Measurements from ENCODE around the gene PSRC1. TPM values are rescaled to one million over a fixed set of nuclear protein-coding genes. Genes with fewer than 3 reads are reported as not detected.

PSRC1 gene
- polyA plus RNA-seq, 1 of the 3 experiments (the other 2 are of a cell fraction) = 19.4 TPM

- TF ChIP-seq EP300 (IDR thresholded peaks at IDR 0.05; ENCODE audit: borderline replicate concordance in 1 of 2, low read depth in 1 of 2, low read length in 1 of 2) (no peak; a peak in 1 of 4 replicates), NFIC (IDR thresholded peaks at IDR 0.05; ENCODE audit: borderline replicate concordance) (no peak), CTCF (IDR thresholded peaks at IDR 0.05) (peak; percentile 46), TCF12 (IDR thresholded peaks at IDR 0.05) (no peak; the same call in 1 of the 2 replicates), TAF1 (IDR thresholded peaks at IDR 0.05; ENCODE audit: borderline replicate concordance, low read depth, low read length) (peak; percentile 80; the same call in 1 of the 2 replicates)
- TF ChIP-seq, protein P1, sequence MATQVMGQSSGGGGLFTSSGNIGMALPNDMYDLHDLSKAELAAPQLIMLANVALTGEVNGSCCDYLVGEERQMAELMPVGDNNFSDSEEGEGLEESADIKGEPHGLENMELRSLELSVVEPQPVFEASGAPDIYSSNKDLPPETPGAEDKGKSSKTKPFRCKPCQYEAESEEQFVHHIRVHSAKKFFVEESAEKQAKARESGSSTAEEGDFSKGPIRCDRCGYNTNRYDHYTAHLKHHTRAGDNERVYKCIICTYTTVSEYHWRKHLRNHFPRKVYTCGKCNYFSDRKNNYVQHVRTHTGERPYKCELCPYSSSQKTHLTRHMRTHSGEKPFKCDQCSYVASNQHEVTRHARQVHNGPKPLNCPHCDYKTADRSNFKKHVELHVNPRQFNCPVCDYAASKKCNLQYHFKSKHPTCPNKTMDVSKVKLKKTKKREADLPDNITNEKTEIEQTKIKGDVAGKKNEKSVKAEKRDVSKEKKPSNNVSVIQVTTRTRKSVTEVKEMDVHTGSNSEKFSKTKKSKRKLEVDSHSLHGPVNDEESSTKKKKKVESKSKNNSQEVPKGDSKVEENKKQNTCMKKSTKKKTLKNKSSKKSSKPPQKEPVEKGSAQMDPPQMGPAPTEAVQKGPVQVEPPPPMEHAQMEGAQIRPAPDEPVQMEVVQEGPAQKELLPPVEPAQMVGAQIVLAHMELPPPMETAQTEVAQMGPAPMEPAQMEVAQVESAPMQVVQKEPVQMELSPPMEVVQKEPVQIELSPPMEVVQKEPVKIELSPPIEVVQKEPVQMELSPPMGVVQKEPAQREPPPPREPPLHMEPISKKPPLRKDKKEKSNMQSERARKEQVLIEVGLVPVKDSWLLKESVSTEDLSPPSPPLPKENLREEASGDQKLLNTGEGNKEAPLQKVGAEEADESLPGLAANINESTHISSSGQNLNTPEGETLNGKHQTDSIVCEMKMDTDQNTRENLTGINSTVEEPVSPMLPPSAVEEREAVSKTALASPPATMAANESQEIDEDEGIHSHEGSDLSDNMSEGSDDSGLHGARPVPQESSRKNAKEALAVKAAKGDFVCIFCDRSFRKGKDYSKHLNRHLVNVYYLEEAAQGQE (IDR thresholded peaks at IDR 0.05; ENCODE audit: low read depth, low read length) = 0 out of 2 replicates have a peak, but pooled peaks have one; percentile 28
These were observed at the start of gene PSRC1 (continued) for GRCh38 chr1:109282952-109283747.

DNA sequence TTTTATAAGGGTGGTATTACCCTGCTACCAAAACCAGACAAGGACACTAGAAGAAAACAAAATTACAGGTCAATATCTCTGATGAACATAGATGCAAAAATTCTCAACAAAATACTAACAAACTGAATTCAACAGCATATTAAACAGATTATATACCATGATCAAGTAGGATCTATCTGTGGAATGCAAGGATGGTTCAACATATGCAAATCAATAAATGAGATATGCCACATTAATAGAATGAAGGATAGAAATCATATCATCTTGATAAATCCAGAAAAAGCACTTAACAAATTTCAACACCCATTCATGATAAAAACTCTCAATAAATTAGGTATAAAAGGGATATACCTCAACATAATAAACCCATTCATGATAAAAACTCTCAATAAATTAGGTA lies 48.2 kb upstream of the PSRC1 start:
- Histone ChIP-seq H3K27me3 (ENCODE audit: insufficient read depth) (no peaks in the 10 kb centered on the region), H4K20me1 (ENCODE audit: insufficient read depth) (no peaks in the 10 kb centered on the region), H3K4me2 (no peak overlapping the region), H3K4me1 (ENCODE audit: control insufficient read depth in 1 of 2, insufficient read depth in 2 of 2, low read depth in 1 of 2, low read length in 1 of 2) (no peaks in the 10 kb centered on the region), H3K79me2 (ENCODE audit: insufficient read depth) (no peaks in the 10 kb centered on the region), H3K9me2 (no peaks in the 10 kb centered on the region), H2AFZ (ENCODE audit: low read depth) (no peak overlapping the region), H3K36me3 (replicated peaks in 1 of 2; ENCODE audit: control insufficient read depth in 1 of 2, insufficient read depth in 2 of 2, low read length in 1 of 2) (peaks cover 18 to 44% of the 10 kb centered on the region in 2 experiments), H3K27ac (ENCODE audit: low read depth in 2 of 2, low read length in 1 of 2) (no peak overlapping the region), H3K9me3 (peaks cover 16% of the 10 kb centered on the region), H3F3A (replicated peaks; ENCODE audit: insufficient read depth) (no peaks in the 10 kb centered on the region), H3K9ac (no peak overlapping the region), H3K4me3 (ENCODE audit: low read depth in 2 of 2, low read length in 1 of 2) (no peak overlapping the region)
- ChIA-PET POLR2A (no interaction called here), CTCF (no interaction called here)
- DNase-seq = no peak
- no peak for TF ChIP-seq IRF3 (IDR thresholded peaks at IDR 0.05; ENCODE audit: low read depth, low read length)
- TF ChIP-seq RFX5 (IDR thresholded peaks at IDR 0.05; ENCODE audit: low read length) = no peak
- TF ChIP-seq FOSL2 (IDR thresholded peaks at IDR 0.05; ENCODE audit: borderline replicate concordance, low read depth) = no peak
- TF ChIP-seq MEF2A (IDR thresholded peaks at IDR 0.05; ENCODE audit: borderline replicate concordance, low read depth) = no peak
- no peak for TF ChIP-seq SMC3 (IDR thresholded peaks at IDR 0.05; ENCODE audit: low read depth, low read length)
- no peak for TF ChIP-seq SIN3A (IDR thresholded peaks at IDR 0.05; ENCODE audit: borderline replicate concordance, low read depth, low read length)
- TF ChIP-seq, protein P2, sequence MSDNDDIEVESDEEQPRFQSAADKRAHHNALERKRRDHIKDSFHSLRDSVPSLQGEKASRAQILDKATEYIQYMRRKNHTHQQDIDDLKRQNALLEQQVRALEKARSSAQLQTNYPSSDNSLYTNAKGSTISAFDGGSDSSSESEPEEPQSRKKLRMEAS (IDR thresholded peaks at IDR 0.05; ENCODE audit: low read depth) = no peak
- no peak for TF ChIP-seq RXRA (IDR thresholded peaks at IDR 0.05; ENCODE audit: borderline replicate concordance, low read depth)
- no peak for TF ChIP-seq GABPA (IDR thresholded peaks at IDR 0.05; ENCODE audit: low read depth)
- TF ChIP-seq NFIC (IDR thresholded peaks at IDR 0.05; ENCODE audit: borderline replicate concordance) = no peak
- no peak for TF ChIP-seq RAD21 (IDR thresholded peaks at IDR 0.05; ENCODE audit: low read length)
- TF ChIP-seq, protein P1 (IDR thresholded peaks at IDR 0.05; ENCODE audit: low read depth, low read length) = no peak
- no peak for TF ChIP-seq EP300 (IDR thresholded peaks at IDR 0.05; ENCODE audit: borderline replicate concordance in 1 of 2, low read depth in 1 of 2, low read length in 1 of 2)
- TF ChIP-seq, protein P3, sequence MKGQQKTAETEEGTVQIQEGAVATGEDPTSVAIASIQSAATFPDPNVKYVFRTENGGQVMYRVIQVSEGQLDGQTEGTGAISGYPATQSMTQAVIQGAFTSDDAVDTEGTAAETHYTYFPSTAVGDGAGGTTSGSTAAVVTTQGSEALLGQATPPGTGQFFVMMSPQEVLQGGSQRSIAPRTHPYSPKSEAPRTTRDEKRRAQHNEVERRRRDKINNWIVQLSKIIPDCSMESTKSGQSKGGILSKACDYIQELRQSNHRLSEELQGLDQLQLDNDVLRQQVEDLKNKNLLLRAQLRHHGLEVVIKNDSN (IDR thresholded peaks at IDR 0.05; ENCODE audit: borderline replicate concordance, low read depth) = no peak
- TF ChIP-seq EZH2phosphoT487 (IDR thresholded peaks at IDR 0.05; ENCODE audit: borderline replicate concordance, low read depth) = no peak

Data from SK-N-SH (cell line).